Thyroid gland (tissue), 4 donors: ENCODE results near the gene GCC1.

ENCODE experiments used
- CTCF ChIP-seq, 6 experiments: fragments of 200-600 bp in 3 of 6; fragments of 450-650 bp in 3 of 6; sonication (generic) in 3 of 6; IDR thresholded peaks; one replicate each; pipeline ENCODE4 v1.5.1; 2016 to 2019; ENCODE audit warnings: antibody characterized with exemption in 6 of 6, mild to moderate bottlenecking in 2 of 6, inconsistent platforms in 1 of 6, moderate library complexity in 1 of 6
- POLR2A ChIP-seq, 2 donors: fragments of 450-650 bp; IDR thresholded peaks; one replicate each; pipeline ENCODE4 v1.6.1; 2017; ENCODE audit warnings: antibody characterized with exemption in 2 of 2, mild to moderate bottlenecking in 2 of 2, moderate library complexity in 1 of 2

GRCh38 chr7:127632276-127632910, 47.0 kb upstream of the GCC1 start:
- TF ChIP-seq CTCF (IDR thresholded peaks at IDR 0.05) (no peak), POLR2A (IDR thresholded peaks at IDR 0.05) (no peak)
